Muscle layer of colon (tissue), 2 donors: ENCODE results near the gene ERBB4.

Experiments
- H3K27ac ChIP-seq: one replicate; pipeline ENCODE4 v1.7.0; 2013; ENCODE audit warnings: low read depth, mild to moderate bottlenecking, low read length, moderate library complexity
- H3K27me3 ChIP-seq, 2 donors: one replicate each; pipeline ENCODE4 v1.7.0; 2013; ENCODE audit warnings: low read length in 2 of 2, mild to moderate bottlenecking in 2 of 2; ENCODE audit not compliant: insufficient read depth in 2 of 2, control insufficient read depth in 1 of 2
- H3K36me3 ChIP-seq: one replicate; pipeline ENCODE4 v1.7.0; 2013; ENCODE audit warnings: mild to moderate bottlenecking, low read length; ENCODE audit not compliant: insufficient read depth
- H3K4me1 ChIP-seq: one replicate; pipeline ENCODE4 v1.7.0; 2013; ENCODE audit warnings: mild to moderate bottlenecking, low read length; ENCODE audit not compliant: insufficient read depth
- H3K4me3 ChIP-seq, 2 donors: one replicate each; pipeline ENCODE4 v1.7.0; 2013; ENCODE audit warnings: low read length in 2 of 2, low read depth in 1 of 2, mild to moderate bottlenecking in 1 of 2, moderate library complexity in 1 of 2
- H3K9ac ChIP-seq: one replicate; pipeline ENCODE4 v1.7.0; 2013; ENCODE audit warnings: low read length
- H3K9me3 ChIP-seq: one replicate; pipeline ENCODE4 v1.7.0; 2013; ENCODE audit warnings: mild to moderate bottlenecking, low read length
- donor health status: abdominal sarcoma.
- donor health status: Adenocarcinoma of cecum.

ERBB4 gene

DNA sequence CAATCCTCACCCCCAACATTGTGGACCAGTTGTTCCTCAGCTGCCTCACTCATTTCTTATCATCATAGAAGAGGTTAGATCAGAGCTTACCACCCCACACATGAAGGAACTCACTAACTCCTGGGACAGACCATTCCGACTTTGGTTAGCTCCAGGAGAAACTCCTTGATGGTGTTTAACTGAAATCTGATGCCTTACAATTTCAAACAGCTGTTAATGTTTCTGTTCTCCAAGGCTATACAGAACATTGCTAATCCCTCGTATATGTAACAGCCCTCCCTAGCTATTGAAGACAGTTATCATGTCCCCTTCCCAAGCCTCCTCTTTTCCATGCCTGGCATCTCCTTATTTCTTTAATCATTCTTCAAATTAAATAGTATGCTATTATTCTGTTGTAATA lies 14.8 kb downstream of the ERBB4 start:
- no peak overlapping the region for H3K9ac ChIP-seq
- H3K36me3 ChIP-seq = no peaks in the 10 kb centered on the region
- H3K9me3 ChIP-seq = no peaks in the 10 kb centered on the region
- no peaks in the 10 kb centered on the region for H3K27me3 ChIP-seq
- H3K27ac ChIP-seq = no peak overlapping the region
- H3K4me3 ChIP-seq = no peak overlapping the region
- no peaks in the 10 kb centered on the region for H3K4me1 ChIP-seq

DNA sequence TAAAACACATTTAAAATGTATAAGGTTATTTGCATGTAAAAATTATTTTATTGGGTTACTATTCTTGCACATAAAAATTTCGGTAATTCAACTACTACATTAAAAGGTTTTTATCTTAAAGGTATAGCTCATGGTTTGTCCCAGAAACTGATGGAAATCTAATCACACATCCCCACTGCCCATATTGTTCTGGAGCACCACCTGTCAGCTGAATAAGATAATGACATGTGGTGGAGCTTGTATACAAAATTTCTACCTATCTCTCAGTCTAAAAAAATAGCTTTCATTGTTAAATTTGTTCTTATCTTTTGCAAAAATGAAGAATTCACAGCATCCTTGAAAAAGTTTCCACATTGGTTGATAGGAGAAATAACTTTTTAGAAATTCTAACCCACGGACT lies 18.3 kb downstream of the ERBB4 start:
- no peaks in the 10 kb centered on the region for H3K36me3 ChIP-seq

DNA sequence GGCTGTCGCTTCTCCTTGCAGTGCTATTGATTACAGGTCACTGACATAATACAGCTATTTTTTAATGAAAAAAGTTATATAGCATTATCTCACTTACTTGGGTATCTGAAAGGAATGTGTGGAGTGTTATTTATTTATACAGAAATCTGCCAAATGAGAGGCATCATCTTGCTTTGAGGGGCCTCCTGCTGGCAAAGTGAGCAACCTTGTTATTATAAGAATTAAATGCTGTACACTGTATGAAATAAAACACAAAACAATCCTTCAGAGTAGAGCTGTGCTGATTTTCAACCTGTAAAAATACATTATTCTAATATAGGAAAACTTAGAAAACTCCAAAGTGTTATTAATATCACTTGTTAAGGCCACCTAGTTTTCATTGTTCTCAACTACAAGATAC lies 20.9 kb downstream of the ERBB4 start:
- Histone ChIP-seq H3K9ac (no peak overlapping the region), H3K27me3 (no peaks in the 10 kb centered on the region)

More for the DNA sequence above, 18.3 kb downstream of the ERBB4 start:
- Histone ChIP-seq H3K27me3 (no peaks in the 10 kb centered on the region), H3K4me1 (no peaks in the 10 kb centered on the region), H3K4me3 (no peak overlapping the region), H3K9ac (no peak overlapping the region), H3K9me3 (no peaks in the 10 kb centered on the region), H3K27ac (no peak overlapping the region)

DNA sequence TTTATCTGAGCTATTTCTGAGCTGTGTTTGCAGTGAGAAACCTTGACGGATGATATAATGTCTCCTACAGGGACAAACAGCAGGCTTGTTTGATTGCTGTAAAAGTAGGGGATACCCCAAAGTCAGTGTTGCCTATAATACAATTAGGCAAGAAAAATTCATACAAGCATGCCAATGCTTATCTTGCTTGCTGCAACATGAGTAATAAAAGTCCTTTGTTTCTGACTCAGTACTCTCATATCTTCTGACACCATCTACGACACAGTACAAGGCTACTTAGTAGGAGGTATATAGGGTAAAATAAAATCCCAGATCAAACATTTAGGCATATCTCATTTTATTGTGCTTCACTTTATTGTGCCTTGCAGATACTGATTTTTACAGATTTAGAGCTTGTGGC lies 33.0 kb downstream of the ERBB4 start:
- Histone ChIP-seq H3K36me3 (no peaks in the 10 kb centered on the region), H3K9ac (no peak overlapping the region), H3K4me1 (no peaks in the 10 kb centered on the region), H3K4me3 (no peak overlapping the region), H3K9me3 (no peaks in the 10 kb centered on the region), H3K27me3 (no peaks in the 10 kb centered on the region), H3K27ac (no peak overlapping the region)

More for the DNA sequence above, 20.9 kb downstream of the ERBB4 start:
- Histone ChIP-seq H3K4me3 (no peak overlapping the region), H3K27ac (no peak overlapping the region), H3K36me3 (no peaks in the 10 kb centered on the region), H3K4me1 (no peaks in the 10 kb centered on the region), H3K9me3 (no peaks in the 10 kb centered on the region)

DNA sequence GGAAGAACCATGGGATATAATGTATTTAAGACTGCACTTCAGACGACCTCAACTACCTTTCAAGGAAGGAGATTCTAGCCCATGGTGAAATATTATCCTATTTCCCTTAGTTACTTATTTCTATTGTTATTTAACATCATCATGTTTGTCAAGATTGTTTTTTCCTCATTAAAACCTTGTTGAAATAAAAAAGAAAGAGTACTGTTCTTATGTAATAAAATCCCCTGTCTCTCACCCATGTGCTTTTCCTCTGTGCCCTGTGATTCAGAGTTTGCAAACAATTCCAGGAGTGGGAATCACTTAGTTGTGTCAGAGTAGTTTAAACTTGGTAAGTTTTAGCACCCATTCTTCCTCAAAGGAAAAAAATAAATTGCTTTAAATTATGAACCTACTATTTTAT lies 43.6 kb downstream of the ERBB4 start:
- Histone ChIP-seq H3K36me3 (no peaks in the 10 kb centered on the region), H3K4me3 (no peak overlapping the region), H3K9ac (no peak overlapping the region), H3K4me1 (no peaks in the 10 kb centered on the region), H3K27me3 (no peaks in the 10 kb centered on the region), H3K9me3 (no peaks in the 10 kb centered on the region), H3K27ac (no peak overlapping the region)

DNA sequence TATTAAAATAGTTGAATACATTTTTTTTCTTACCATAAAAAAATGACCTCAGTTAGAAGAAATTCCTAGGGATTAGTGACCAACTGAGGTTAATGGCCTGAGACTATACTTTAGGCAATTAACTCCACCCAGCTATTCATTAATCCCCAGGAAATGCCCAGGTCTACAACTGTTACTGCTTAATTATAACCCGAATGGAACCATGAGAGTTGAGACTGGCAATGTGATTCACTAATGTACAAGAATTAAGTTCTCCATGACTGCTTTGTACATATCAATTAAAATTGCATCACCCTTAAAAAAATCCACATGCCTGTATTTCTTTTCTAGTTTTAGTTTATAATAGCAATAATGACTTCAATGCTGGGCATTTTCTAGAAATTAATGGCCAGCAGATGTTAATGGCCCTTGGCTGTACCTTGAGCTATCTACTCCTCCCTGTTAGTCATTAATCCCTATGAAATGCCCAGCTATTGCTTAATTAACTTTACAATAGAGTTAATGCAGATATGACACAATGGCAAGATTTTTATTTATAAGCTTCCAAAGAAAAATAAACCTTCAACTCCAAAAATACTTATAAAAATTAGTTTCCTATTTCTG lies 44.1 kb downstream of the ERBB4 start:
- Histone ChIP-seq H3K4me1 (no peaks in the 10 kb centered on the region), H3K27me3 (no peaks in the 10 kb centered on the region), H3K36me3 (no peaks in the 10 kb centered on the region), H3K9ac (no peak overlapping the region), H3K27ac (no peak overlapping the region), H3K9me3 (no peaks in the 10 kb centered on the region), H3K4me3 (no peak overlapping the region)

DNA sequence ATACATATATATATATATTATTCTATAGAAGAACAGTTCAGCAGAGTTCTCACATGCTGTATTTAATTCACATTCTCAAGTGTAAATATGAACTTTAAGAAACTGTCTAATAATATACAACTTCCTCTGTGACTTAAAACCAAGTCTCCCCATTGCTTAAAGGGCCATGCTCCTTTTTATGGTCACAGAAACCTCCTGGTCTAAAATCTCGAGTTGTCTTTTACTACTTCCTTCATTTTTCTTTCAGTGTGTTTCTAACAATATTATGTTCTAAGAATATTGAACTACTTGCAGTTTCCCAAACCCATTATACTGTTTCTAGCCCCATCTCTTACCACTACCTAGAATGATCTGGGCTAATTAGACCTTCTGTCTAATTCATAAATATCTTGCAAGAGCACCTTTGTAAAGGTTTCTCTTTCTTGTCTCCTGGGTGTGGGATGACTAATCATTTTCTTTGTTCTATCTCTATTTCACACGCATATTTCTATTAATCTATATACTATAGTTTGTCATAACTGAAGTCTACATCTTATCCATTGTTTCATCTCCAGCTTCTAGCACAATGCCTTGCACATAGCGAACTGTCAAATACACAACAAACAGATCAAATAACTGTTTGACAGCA lies 48.8 kb downstream of the ERBB4 start:
- Histone ChIP-seq H3K27me3 (no peaks in the 10 kb centered on the region), H3K36me3 (no peaks in the 10 kb centered on the region), H3K27ac (no peak overlapping the region), H3K9me3 (no peaks in the 10 kb centered on the region), H3K4me1 (no peaks in the 10 kb centered on the region), H3K9ac (no peak overlapping the region), H3K4me3 (no peak overlapping the region)

DNA sequence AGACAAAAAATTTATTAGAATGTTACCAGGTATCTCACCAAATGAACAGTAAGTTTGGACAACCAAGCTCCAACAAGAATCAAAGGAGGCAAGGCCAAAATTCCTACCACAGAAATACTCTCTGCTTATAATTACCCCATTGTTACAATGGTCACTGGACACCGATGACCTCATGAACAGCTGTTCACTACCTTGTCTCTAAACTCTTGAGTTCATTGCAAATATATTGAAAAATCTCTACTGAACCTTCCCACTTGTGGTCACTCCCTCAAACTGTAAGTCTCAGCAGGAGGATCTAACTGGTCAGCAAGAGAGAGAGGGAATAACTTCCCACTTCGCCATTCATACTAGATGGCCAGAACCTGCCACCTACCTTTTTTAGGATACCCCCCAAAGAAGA lies 50.0 kb downstream of the ERBB4 start:
- no peak overlapping the region for H3K9ac ChIP-seq
- no peaks in the 10 kb centered on the region for H3K4me1 ChIP-seq
- H3K36me3 ChIP-seq = no peaks in the 10 kb centered on the region
- H3K27me3 ChIP-seq = no peaks in the 10 kb centered on the region
- H3K4me3 ChIP-seq = no peak overlapping the region
- no peaks in the 10 kb centered on the region for H3K9me3 ChIP-seq
- H3K27ac ChIP-seq = no peak overlapping the region

DNA sequence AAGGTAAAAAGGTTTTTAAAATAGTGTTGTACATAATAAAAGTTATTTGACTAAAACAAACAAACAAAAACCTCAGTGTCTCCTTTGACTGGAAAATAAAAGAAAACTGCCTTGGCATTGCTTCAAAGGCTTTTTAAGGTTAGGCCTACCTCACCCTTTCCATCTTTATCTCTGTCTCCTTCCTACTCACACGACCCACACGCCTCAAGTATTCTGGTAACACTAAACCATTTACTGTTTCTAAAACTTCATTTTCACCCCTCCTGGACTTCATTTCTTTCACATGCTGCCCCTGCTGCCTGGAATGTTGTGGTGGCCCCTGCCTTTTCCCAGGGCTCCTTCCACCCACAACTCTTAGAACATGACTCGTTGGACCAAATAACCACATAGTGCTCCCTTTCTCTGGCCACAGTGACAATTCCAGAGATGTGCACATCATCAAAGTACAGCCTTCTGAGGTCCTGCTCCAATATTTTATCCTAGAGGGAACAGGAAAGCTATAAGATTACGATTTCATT lies 54.0 kb downstream of the ERBB4 start:
- no peaks in the 10 kb centered on the region for H3K4me1 ChIP-seq
- no peaks in the 10 kb centered on the region for H3K36me3 ChIP-seq

DNA sequence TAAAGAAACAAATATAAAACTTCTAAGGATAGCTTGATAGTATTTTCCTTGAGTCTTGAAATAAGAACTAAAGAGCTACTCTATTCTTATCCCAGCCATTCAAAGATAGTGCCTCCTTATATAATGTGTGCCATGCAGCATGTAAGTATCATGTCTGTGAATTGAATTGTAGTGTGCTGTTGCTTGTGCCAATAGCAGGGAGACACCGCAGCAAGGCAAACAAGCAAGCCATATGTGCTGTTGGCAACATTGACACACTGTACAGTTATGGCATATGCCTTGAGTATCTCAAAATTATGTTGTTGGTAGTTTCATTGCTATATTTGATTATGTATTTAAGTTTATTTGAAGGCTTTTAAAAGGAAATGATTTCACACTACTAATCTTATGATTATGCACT lies 58.2 kb downstream of the ERBB4 start:
- Histone ChIP-seq H3K9ac (no peak overlapping the region), H3K9me3 (no peaks in the 10 kb centered on the region), H3K4me3 (no peak overlapping the region), H3K27me3 (no peaks in the 10 kb centered on the region), H3K4me1 (no peaks in the 10 kb centered on the region), H3K36me3 (no peaks in the 10 kb centered on the region), H3K27ac (no peak overlapping the region)

More for the DNA sequence above, 54.0 kb downstream of the ERBB4 start:
- Histone ChIP-seq H3K27ac (no peak overlapping the region), H3K9me3 (no peaks in the 10 kb centered on the region), H3K4me3 (no peak overlapping the region), H3K9ac (no peak overlapping the region), H3K27me3 (no peaks in the 10 kb centered on the region)

DNA sequence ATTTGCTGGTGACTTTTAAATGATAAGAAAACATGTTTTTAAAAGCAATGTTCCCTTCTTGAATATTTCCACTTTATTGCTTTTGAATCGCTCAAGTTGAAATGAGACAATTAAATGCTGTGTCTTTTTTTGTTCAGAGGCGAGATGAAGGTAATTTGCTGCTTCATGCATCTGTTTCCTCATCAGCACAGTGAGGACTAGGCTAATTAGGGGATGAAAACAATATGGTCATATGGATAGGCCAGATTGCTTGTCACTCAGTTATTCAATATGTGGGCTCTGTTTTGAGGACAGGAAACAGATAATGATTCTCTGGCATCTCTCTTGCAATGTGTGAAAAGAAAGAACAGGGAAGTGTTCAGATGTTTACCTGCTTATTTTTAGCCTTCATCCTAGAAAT lies 61.0 kb downstream of the ERBB4 start:
- no peak overlapping the region for H3K27ac ChIP-seq
- no peak overlapping the region for H3K4me3 ChIP-seq
- H3K9me3 ChIP-seq = no peaks in the 10 kb centered on the region
- H3K36me3 ChIP-seq = no peaks in the 10 kb centered on the region
- H3K27me3 ChIP-seq = no peaks in the 10 kb centered on the region
- H3K4me1 ChIP-seq = no peaks in the 10 kb centered on the region
- H3K9ac ChIP-seq = no peak overlapping the region

DNA sequence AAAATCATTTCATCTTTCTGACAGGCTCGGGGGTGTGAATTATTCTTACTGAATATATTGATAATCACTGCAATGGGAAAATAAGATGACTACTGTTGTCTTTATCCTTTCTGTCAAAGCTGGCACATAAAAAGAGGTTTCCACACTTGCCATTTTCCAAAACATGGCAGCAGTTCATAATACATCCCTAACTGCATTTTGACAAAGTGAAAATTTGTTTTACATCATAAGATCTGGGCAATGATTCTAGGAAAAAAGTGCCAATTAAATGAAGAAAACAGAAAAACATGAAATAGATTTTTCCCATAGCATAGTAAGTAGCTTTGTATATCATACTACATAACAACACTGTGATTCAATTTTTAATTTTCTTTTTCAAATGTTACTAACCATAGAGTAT lies 65.4 kb downstream of the ERBB4 start:
- no peaks in the 10 kb centered on the region for H3K36me3 ChIP-seq
- H3K27ac ChIP-seq = no peak overlapping the region
- H3K9me3 ChIP-seq = no peaks in the 10 kb centered on the region
- H3K4me3 ChIP-seq = no peak overlapping the region
- H3K9ac ChIP-seq = no peak overlapping the region
- no peaks in the 10 kb centered on the region for H3K4me1 ChIP-seq
- no peaks in the 10 kb centered on the region for H3K27me3 ChIP-seq
